Gastroesophageal sphincter (tissue), 4 donors: ENCODE results near the gene TRIM22. TPM values are rescaled to one million over a fixed set of nuclear protein-coding genes. Genes with fewer than 3 reads are reported as not detected.
"Not testable (repeated sequence)": the region's sequence is repeated elsewhere in the genome, so short reads cannot be mapped to it uniquely, and the experiment has no call there.

Experiments used
- ATAC-seq: fragments of 150-250 bp; one replicate; pipeline ENCODE4 v1.9.1; 2016; ENCODE audit warnings: mild to moderate bottlenecking, moderate library complexity
- H3K27ac ChIP-seq, 4 donors: fragments of 200-600 bp; sonication (generic) in 3 of 4; 1 replicate in 3 of 4; 2 replicates in 1 of 4; pipeline ENCODE4 v1.5.1; 2016 to 2019
- H3K27me3 ChIP-seq: fragments of 200-600 bp; sonication (generic); one replicate; pipeline ENCODE4 v1.5.1; 2019
- H3K36me3 ChIP-seq, 2 donors: fragments of 200-600 bp; sonication (generic); one replicate each; pipeline ENCODE4 v1.5.1; 2019; ENCODE audit warnings: control low read depth in 1 of 2
- H3K4me1 ChIP-seq, 3 donors: fragments of 200-600 bp; sonication (generic); 1 replicate in 2 of 3; 2 replicates in 1 of 3; pipeline ENCODE4 v1.5.1; 2016 to 2019; ENCODE audit warnings: control low read depth in 2 of 3
- H3K4me3 ChIP-seq, 2 donors: fragments of 200-600 bp; sonication (generic); one replicate each; pipeline ENCODE4 v1.5.1; 2019; ENCODE audit warnings: mild to moderate bottlenecking in 1 of 2, moderate library complexity in 1 of 2
- H3K9me3 ChIP-seq, 3 donors: fragments of 200-600 bp; sonication (generic); one replicate each; pipeline ENCODE4 v1.5.1; 2017 to 2019; ENCODE audit warnings: control low read depth in 2 of 3
- CTCF ChIP-seq, 4 experiments: fragments of 200-600 bp in 2 of 4; fragments of 450-650 bp in 2 of 4; sonication (generic) in 1 of 4; IDR thresholded peaks; one replicate each; pipeline ENCODE4 v1.5.1; 2017 to 2019; ENCODE audit warnings: antibody characterized with exemption in 4 of 4, mild to moderate bottlenecking in 2 of 4, moderate library complexity in 2 of 4
- EP300 ChIP-seq: sonication (generic); formaldehyde crosslinking; IDR thresholded peaks from one replicate; pipeline ENCODE4 v1.6.1; 2017; ENCODE audit warnings: antibody characterized with exemption, mild to moderate bottlenecking
- POLR2A ChIP-seq, 2 donors: fragments of 450-650 bp; IDR thresholded peaks; one replicate each; pipeline ENCODE4 v1.6.1; 2017; ENCODE audit warnings: antibody characterized with exemption in 2 of 2, mild to moderate bottlenecking in 2 of 2, moderate library complexity in 1 of 2
- POLR2AphosphoS5 ChIP-seq: sonication (generic); formaldehyde crosslinking; IDR thresholded peaks from one replicate; pipeline ENCODE4 v1.6.1; 2017; ENCODE audit warnings: antibody characterized with exemption
- WGBS, 2 donors: methylation state at CpG; one replicate each; pipeline ENCODE4 v1.1.5; 2018; ENCODE audit warnings: low coverage in 1 of 2; 5-methylcytosine and 5-hydroxymethylcytosine counted together
- total RNA-seq, 4 donors: library from RNA; depleted of rRNA; stranded (reverse); fragments of >200 nt; gene quantifications; one replicate each; pipeline ENCODE4 v1.1.0, GENCODE V29; 2016

The TRIM22 gene
- total RNA-seq, 4 donors from 2014 or later: 31.6 to 50.4 (median 32.1) TPM

- no peak overlapping the region for H3K27ac ChIP-seq
- TF ChIP-seq POLR2AphosphoS5 (no peak), POLR2A (IDR thresholded peaks at IDR 0.05) (no peak), CTCF (IDR thresholded peaks at IDR 0.05) (no peak), EP300 (no peak)
- H3K9me3 ChIP-seq: no peaks in the 10 kb centered on the region
- no peaks in the 10 kb centered on the region for H3K4me1 ChIP-seq
- ATAC-seq: no peak
- WGBS, 2 donors: 60 to 73% methylated on average over 1 to 3 of the region's 5 CpGs
- no peaks in the 10 kb centered on the region for H3K27me3 ChIP-seq
- peaks cover 0 to 26% of the 10 kb centered on the region in 2 donors for H3K36me3 ChIP-seq
- no peak overlapping the region for H3K4me3 ChIP-seq
Observed at GRCh38 chr11:5713695-5714094, 24.1 kb downstream of the TRIM22 start.

- not testable (repeated sequence) for H3K36me3 ChIP-seq, H3K4me1 ChIP-seq, ATAC-seq, H3K27me3 ChIP-seq, H3K4me3 ChIP-seq, H3K27ac ChIP-seq, H3K9me3 ChIP-seq
- no CpG with 5 or more reads among the region's 1 CpG for WGBS, 2 donors
Observed at GRCh38 chr11:5716518-5716917, 26.9 kb downstream of the TRIM22 start.

GRCh38 chr11:5719703-5720495 lies 30.3 kb downstream of the TRIM22 start:
- no peak for ATAC-seq
- Histone ChIP-seq H3K27me3 (no peaks in the 10 kb centered on the region), H3K4me1 (no peaks in the 10 kb centered on the region), H3K4me3 (no peak overlapping the region), H3K9me3 (no peaks in the 10 kb centered on the region), H3K27ac (no peak overlapping the region), H3K36me3 (no peaks in the 10 kb centered on the region)
- TF ChIP-seq POLR2AphosphoS5 (no peak), POLR2A (IDR thresholded peaks at IDR 0.05) (no peak), CTCF (IDR thresholded peaks at IDR 0.05) (no peak), EP300 (no peak)
- WGBS, 2 donors: 78% methylated on average over 3 of the region's 3 CpGs; no CpG with 5 or more reads in 1 of the 2 donors

- Histone ChIP-seq H3K4me3 (no peak overlapping the region), H3K4me1 (no peaks in the 10 kb centered on the region), H3K27ac (no peak overlapping the region), H3K27me3 (no peaks in the 10 kb centered on the region), H3K9me3 (no peaks in the 10 kb centered on the region), H3K36me3 (no peaks in the 10 kb centered on the region)
- TF ChIP-seq POLR2A (IDR thresholded peaks at IDR 0.05) (no peak), CTCF (IDR thresholded peaks at IDR 0.05) (no peak), POLR2AphosphoS5 (no peak), EP300 (no peak)
- 75% methylated on average over 2 of the region's 2 CpGs for WGBS, 2 donors
- no peak for ATAC-seq
Observed at GRCh38 chr11:5722622-5723021, 33.0 kb downstream of the TRIM22 start.

GRCh38 chr11:5726351-5726750 lies 36.8 kb downstream of the TRIM22 start:
- Histone ChIP-seq H3K27me3 (no peaks in the 10 kb centered on the region), H3K36me3 (no peaks in the 10 kb centered on the region), H3K4me1 (no peaks in the 10 kb centered on the region), H3K9me3 (no peaks in the 10 kb centered on the region), H3K4me3 (no peak overlapping the region), H3K27ac (no peak overlapping the region)
- TF ChIP-seq POLR2AphosphoS5: no peak
- TF ChIP-seq POLR2A (IDR thresholded peaks at IDR 0.05): no peak
- TF ChIP-seq EP300: no peak
- TF ChIP-seq CTCF (IDR thresholded peaks at IDR 0.05): no peak
- no peak for ATAC-seq
- WGBS, 2 donors: 100% methylated on average over 1 of the region's 1 CpG; no CpG with 5 or more reads in 1 of the 2 donors
